ENCODE results near the gene ZNF749. TPM values are rescaled to one million over a fixed set of nuclear protein-coding genes. Genes with fewer than 3 reads are reported as not detected.

ZNF749 gene
- total RNA-seq, 4 donors from 2014 or later: 3.1 to 11.4 (median 3.9) TPM

- H3K4me1 ChIP-seq: no peaks in the 10 kb centered on the region
- intact Hi-C loops (cut with DNase I; ENCODE audit: low total_unique reads): no loop called here
- in situ Hi-C loops (cut with MboI; ENCODE audit: low sequenced_read_pairs in 4 of 4): no loop called here
- H3K4me3 ChIP-seq: no peak overlapping the region
- H3K27me3 ChIP-seq: no peaks in the 10 kb centered on the region
- no peak overlapping the region for H3K27ac ChIP-seq
- H3K36me3 ChIP-seq: peaks cover 5 to 66% of the 10 kb centered on the region in 2 donors
- DNase-seq: no peak
- H3K9me3 ChIP-seq: peaks cover 0 to 4% (median 0%) of the 10 kb centered on the region in 3 donors
- TF ChIP-seq CTCF (IDR thresholded peaks at IDR 0.05 in 4 of 5, conservative IDR thresholded peaks at IDR 0.05 in 1 of 5) (no peak), POLR2A (IDR thresholded peaks at IDR 0.05) (no peak)
- ATAC-seq: no peak
Measured at GRCh38 chr19:57419439-57419838, 15.7 kb upstream of the ZNF749 start.

DNA sequence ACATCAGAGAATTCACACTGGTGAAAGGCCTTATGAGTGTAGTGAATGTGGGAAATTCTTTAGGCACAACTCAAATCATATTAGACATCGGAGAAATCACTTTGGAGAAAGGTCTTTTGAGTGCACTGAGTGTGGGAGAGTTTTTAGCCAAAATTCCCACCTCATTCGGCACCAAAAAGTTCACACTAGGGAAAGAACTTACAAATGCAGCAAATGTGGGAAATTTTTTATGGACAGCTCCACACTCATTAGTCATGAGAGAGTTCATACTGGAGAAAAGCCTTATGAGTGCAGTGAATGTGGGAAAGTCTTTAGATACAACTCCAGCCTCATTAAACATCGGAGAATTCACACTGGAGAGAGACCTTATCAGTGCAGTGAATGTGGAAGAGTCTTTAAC lies 14.1 kb upstream of the ZNF749 start:
- TF ChIP-seq POLR2A (IDR thresholded peaks at IDR 0.05): no peak
- TF ChIP-seq CTCF (IDR thresholded peaks at IDR 0.05 in 4 of 5, conservative IDR thresholded peaks at IDR 0.05 in 1 of 5): no peak
- peaks cover 5 to 51% of the 10 kb centered on the region in 2 donors for H3K36me3 ChIP-seq
- peaks cover 0 to 4% (median 0%) of the 10 kb centered on the region in 3 donors for H3K9me3 ChIP-seq

DNA sequence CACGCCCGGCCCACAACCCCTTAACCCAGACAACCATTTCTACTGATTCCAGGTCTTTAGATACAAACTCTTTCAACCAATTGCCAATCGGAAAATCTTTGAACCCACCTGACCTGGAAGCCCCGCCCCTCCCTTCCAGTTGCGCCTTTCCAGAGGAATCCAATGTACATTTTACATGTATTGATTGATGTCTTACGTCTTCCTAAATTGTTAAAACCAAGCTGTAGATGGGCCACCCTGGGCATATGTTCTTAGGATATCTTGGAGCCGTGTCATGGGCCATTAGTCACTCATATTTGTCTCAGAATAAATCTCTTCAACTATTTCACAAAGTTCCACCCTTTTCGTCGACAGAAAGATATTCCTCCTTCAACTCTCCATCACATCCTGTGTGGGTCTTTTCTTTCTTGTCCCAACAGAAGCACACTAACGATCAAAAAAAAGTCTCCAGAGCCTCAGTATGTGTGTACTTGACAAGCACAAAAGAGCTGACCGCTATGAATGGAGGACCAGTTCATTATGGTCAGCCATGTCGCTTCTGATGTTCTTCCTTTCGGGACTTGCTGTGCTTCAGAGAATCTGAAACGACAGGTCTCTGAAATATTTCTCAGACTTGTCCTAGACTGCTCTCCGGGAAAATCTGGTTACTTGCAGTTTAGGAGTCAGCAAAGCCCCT lies 601 bp upstream of the ZNF749 start:
- intact Hi-C loops (cut with DNase I; ENCODE audit: low total_unique reads) (loop anchor here (1.0 to 10.0 kb wide), 8 partner anchors 23 to 1120 kb away; partner anchors contain the start of genes TRAPPC2B, ZNF134, ZNF17 and ZNF416), in situ Hi-C loops (cut with MboI; ENCODE audit: low sequenced_read_pairs in 4 of 4) (no loop called here)
- H3K9me3 ChIP-seq: no peaks in the 10 kb centered on the region
- H3K4me3 ChIP-seq: peak overlapping the region; percentile 87 to 94 (median 90)
- H3K36me3 ChIP-seq: peaks cover 0 to 9% of the 10 kb centered on the region in 2 donors
- no peaks in the 10 kb centered on the region for H3K27me3 ChIP-seq
- no peak for DNase-seq
- TF ChIP-seq CTCF (IDR thresholded peaks at IDR 0.05 in 4 of 5, conservative IDR thresholded peaks at IDR 0.05 in 1 of 5): no peak
- TF ChIP-seq POLR2A (IDR thresholded peaks at IDR 0.05): no peak
- peak; percentile 12 to 35 for ATAC-seq
- H3K27ac ChIP-seq: peak overlapping the region; percentile 70 to 79 (median 75)
- H3K4me1 ChIP-seq: peaks cover 14 to 17% of the 10 kb centered on the region in 2 donors

More for the DNA sequence above, 14.1 kb upstream of the ZNF749 start:
- Histone ChIP-seq H3K27ac (no peak overlapping the region), H3K4me1 (no peaks in the 10 kb centered on the region), H3K27me3 (no peaks in the 10 kb centered on the region), H3K4me3 (no peak overlapping the region)
- intact Hi-C loops (cut with DNase I; ENCODE audit: low total_unique reads) (no loop called here), in situ Hi-C loops (cut with MboI; ENCODE audit: low sequenced_read_pairs in 4 of 4) (no loop called here)
- no peak for DNase-seq
- ATAC-seq: no peak

GRCh38 chr19:57436417-57436816 lies 1.3 kb downstream of the ZNF749 start:
- Histone ChIP-seq H3K27me3 (no peaks in the 10 kb centered on the region), H3K27ac (no peak overlapping the region), H3K4me3 (peak overlapping the region in 1 of 4 donors; percentile 92), H3K4me1 (peaks cover 14 to 17% of the 10 kb centered on the region in 2 donors), H3K36me3 (peaks cover 0 to 9% of the 10 kb centered on the region in 2 donors), H3K9me3 (no peaks in the 10 kb centered on the region)
- DNase-seq (no peak), ATAC-seq (no peak)
- intact Hi-C loops (cut with DNase I; ENCODE audit: low total_unique reads): loop anchor here (5.0 to 10.0 kb wide), 2 partner anchors 74 to 1122 kb away; partner anchors contain the start of genes TRAPPC2B, ZNF547 and ZSCAN5A
- in situ Hi-C loops (cut with MboI; ENCODE audit: low sequenced_read_pairs in 4 of 4): no loop called here
- no peak for TF ChIP-seq CTCF (IDR thresholded peaks at IDR 0.05 in 4 of 5, conservative IDR thresholded peaks at IDR 0.05 in 1 of 5)
- TF ChIP-seq POLR2A (IDR thresholded peaks at IDR 0.05): no peak
